ENCODE measurements around the gene KCNC1.

DNA sequence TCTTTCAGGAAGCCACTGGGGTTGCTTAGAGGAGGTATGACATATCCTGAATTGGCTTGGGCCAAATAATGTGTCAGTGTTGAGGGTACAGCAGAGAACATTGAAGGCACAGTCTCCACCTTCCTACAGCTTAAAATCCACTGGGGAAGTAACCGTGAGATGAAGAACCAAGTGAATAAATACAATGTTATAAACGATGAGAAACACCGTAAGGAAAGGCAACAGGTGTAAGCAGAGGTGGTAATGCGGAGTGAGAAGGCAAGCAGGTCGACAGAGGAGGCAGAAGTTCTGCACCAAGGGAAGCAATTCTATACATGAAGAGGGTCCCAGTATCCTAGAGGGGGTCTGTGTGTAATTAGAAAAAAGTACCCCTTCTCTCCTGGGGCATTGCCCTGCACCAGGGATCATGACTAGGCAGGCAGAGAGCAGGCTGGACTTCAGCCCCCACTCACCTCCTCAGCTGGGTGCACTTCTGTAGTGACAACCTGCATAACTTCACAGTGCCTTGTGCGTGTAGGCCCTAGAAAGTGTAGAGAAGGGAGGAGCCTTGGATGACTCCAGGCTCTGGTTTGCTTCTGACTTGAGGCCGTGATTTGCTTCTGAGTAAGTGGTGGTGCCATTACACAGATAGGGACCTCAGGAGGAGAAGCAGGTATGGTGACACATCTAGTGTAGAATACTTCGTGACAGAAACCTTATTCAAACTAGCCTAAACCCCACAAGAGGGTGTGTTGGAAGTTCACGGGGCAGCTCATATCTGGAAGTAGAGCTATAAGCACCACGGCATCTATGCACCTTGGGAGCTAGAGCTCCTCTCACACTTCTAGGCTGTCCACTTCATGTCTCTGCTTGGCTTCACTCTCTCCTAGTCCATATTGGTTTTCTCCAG lies 10.3 kb upstream of the KCNC1 start:
- TF ChIP-seq, protein P1, sequence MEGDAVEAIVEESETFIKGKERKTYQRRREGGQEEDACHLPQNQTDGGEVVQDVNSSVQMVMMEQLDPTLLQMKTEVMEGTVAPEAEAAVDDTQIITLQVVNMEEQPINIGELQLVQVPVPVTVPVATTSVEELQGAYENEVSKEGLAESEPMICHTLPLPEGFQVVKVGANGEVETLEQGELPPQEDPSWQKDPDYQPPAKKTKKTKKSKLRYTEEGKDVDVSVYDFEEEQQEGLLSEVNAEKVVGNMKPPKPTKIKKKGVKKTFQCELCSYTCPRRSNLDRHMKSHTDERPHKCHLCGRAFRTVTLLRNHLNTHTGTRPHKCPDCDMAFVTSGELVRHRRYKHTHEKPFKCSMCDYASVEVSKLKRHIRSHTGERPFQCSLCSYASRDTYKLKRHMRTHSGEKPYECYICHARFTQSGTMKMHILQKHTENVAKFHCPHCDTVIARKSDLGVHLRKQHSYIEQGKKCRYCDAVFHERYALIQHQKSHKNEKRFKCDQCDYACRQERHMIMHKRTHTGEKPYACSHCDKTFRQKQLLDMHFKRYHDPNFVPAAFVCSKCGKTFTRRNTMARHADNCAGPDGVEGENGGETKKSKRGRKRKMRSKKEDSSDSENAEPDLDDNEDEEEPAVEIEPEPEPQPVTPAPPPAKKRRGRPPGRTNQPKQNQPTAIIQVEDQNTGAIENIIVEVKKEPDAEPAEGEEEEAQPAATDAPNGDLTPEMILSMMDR (IDR thresholded peaks at IDR 0.05; ENCODE audit: low read length): no peak
- TF ChIP-seq EZH2 (IDR thresholded peaks at IDR 0.05; ENCODE audit: borderline replicate concordance, low read length): no peak

Data from OCI-LY1 (cell line).